Measurements from ENCODE around the gene ADARB2.

GRCh38 chr10:1149793-1150637, 587.3 kb downstream of the ADARB2 start:
- TF ChIP-seq CTCF (IDR thresholded peaks at IDR 0.05) (no peak), ZFX (IDR thresholded peaks at IDR 0.05; ENCODE audit: borderline replicate concordance) (no peak)
